ENCODE results near the gene DERL3. TPM values are rescaled to one million over a fixed set of nuclear protein-coding genes. Genes with fewer than 3 reads are reported as not detected.

DERL3 gene
- total and polyA plus RNA-seq, 8 donors, result 0.45 to 24.5 (median 7.1) TPM

GRCh38 chr22:23846081-23846469 lies 7.3 kb upstream of the DERL3 start:
- Histone ChIP-seq H3K4me1 (peaks cover 14 to 47% (median 29%) of the 10 kb centered on the region in 4 donors), H3K27me3 (peaks cover 0 to 5% (median 0%) of the 10 kb centered on the region in 3 donors), H3K36me3 (no peaks in the 10 kb centered on the region), H3K27ac (peak overlapping the region in 2 of 5 donors; percentile 10 to 60), H3K4me3 (no peak overlapping the region), H3K9me3 (no peaks in the 10 kb centered on the region)
- intact Hi-C loops (cut with DNase I; ENCODE audit: low total_unique reads), result loop anchor here (5.0 to 10.0 kb wide), 2 partner anchors 79 to 311 kb away; partner anchors contain the start of gene CHCHD10
- no peak for DNase-seq
- WGBS, 5 donors, result 84 to 91% (median 89%) methylated on average over 5 to 7 of the region's 7 CpGs
- no peak for TF ChIP-seq POLR2A (IDR thresholded peaks at IDR 0.05)
- no peak for TF ChIP-seq CTCF (IDR thresholded peaks at IDR 0.05)
- no peak for TF ChIP-seq POLR2AphosphoS5 (IDR thresholded peaks at IDR 0.05)
- TF ChIP-seq EP300 (IDR thresholded peaks at IDR 0.05), result no peak

DNA sequence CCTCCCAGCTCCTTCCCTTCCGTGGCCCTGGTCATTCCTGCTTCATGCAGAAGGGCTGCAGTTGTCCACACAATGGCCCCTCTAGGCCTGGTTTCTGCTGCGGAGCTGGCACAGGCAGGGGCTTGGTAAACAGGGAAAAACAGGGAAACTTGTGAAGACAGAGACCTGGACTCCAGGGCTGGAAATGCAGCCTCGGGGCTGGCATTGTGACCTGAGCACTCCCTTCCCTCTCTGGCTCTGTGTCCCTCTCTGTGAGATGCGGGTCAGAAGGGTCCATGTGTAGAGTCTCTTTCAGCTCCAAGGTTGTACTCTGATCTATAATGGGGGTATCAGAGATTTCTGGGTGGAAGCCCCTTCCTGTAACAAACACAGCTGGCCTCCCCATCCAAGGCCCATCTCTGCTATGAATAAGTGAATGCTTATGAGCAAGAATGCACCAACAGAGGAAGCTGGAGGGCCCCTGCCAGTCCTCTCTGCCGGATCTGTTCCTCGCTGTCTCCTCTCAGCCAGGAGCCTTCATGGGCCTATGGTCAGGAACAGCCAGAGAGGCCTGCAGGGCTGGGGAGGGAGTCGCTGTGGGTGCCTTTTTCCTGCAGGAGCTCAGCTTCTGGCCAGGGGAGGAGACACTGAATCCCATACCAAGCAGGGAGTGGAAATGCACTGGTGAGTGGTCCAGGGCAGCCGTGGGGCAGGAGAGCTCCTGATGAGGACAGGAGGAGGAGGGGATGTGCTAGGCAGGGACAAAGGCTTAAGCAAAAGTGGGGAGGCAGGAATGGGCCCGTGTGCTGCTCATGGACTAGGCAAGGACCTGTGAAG lies 6.7 kb upstream of the DERL3 start:
- H3K27me3 ChIP-seq, result peaks cover 0 to 5% (median 0%) of the 10 kb centered on the region in 3 donors
- WGBS, 5 donors, result 75 to 92% (median 85%) methylated on average over 7 to 9 of the region's 9 CpGs
- TF ChIP-seq EP300 (IDR thresholded peaks at IDR 0.05) (no peak), POLR2A (IDR thresholded peaks at IDR 0.05) (no peak), CTCF (IDR thresholded peaks at IDR 0.05) (no peak), POLR2AphosphoS5 (IDR thresholded peaks at IDR 0.05) (no peak)
- H3K9me3 ChIP-seq, result no peaks in the 10 kb centered on the region
- H3K36me3 ChIP-seq, result no peaks in the 10 kb centered on the region
- intact Hi-C loops (cut with DNase I; ENCODE audit: low total_unique reads), result loop anchor here (5.0 to 10.0 kb wide), 2 partner anchors 78 to 311 kb away; partner anchors contain the start of gene CHCHD10
- H3K27ac ChIP-seq, result peak overlapping the region in 2 of 5 donors; percentile 10 to 60
- peaks cover 14 to 47% (median 29%) of the 10 kb centered on the region in 4 donors for H3K4me1 ChIP-seq
- no peak overlapping the region for H3K4me3 ChIP-seq
- DNase-seq, result no peak

DNA sequence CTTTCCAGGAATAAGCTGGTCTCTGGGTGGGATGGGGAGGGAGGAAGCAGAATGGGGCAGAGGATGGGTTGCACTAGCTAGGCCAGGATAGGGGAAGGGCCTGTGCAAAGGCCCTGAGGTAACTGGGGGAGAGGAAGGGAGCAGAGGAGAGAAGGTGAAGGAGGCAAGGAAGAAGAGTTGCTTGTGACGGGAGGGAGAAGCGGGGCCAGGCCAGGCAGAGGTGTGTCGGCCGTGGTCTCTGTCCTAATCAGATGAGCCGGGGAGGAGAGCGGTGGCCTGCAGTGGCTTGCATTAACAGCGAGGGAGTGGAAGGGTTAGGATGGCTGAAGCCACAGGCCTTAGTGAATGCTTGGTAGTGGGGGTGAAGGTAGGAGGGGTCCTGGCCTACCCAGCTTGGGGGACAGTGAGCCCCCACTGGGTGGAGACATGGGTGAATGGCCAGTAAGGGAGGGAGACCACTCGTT lies 6.0 kb upstream of the DERL3 start:
- H3K36me3 ChIP-seq, result no peaks in the 10 kb centered on the region
- WGBS, 5 donors, result 78 to 89% (median 79%) methylated on average over 8 of the region's 8 CpGs
- H3K27me3 ChIP-seq, result no peaks in the 10 kb centered on the region
- intact Hi-C loops (cut with DNase I; ENCODE audit: low total_unique reads), result loop anchor here (5.0 to 10.0 kb wide), 2 partner anchors 77 to 310 kb away; partner anchors contain the start of gene CHCHD10
- peaks cover 13 to 42% (median 25%) of the 10 kb centered on the region in 4 donors for H3K4me1 ChIP-seq
- no peak for TF ChIP-seq POLR2AphosphoS5 (IDR thresholded peaks at IDR 0.05)
- no peak for TF ChIP-seq EP300 (IDR thresholded peaks at IDR 0.05)
- TF ChIP-seq POLR2A (IDR thresholded peaks at IDR 0.05), result no peak
- TF ChIP-seq CTCF (IDR thresholded peaks at IDR 0.05), result no peak
- H3K27ac ChIP-seq, result peak overlapping the region in 2 of 5 donors; percentile 17 to 60
- no peak for DNase-seq
- H3K4me3 ChIP-seq, result no peak overlapping the region
- no peaks in the 10 kb centered on the region for H3K9me3 ChIP-seq

GRCh38 chr22:23842599-23842998 lies 3.8 kb upstream of the DERL3 start:
- no peaks in the 10 kb centered on the region for H3K27me3 ChIP-seq
- 67 to 89% (median 82%) methylated on average over 4 of the region's 4 CpGs for WGBS, 5 donors
- intact Hi-C loops (cut with DNase I; ENCODE audit: low total_unique reads), result loop anchor here (10.0 kb wide), 1 partner anchor 308 kb away; no protein-coding TSS in a partner anchor

More at GRCh38 chr22:23842599-23842998, 3.8 kb upstream of the DERL3 start:
- no peak for TF ChIP-seq POLR2AphosphoS5 (IDR thresholded peaks at IDR 0.05)
- TF ChIP-seq EP300 (IDR thresholded peaks at IDR 0.05), result no peak
- TF ChIP-seq POLR2A (IDR thresholded peaks at IDR 0.05), result no peak
- TF ChIP-seq CTCF (IDR thresholded peaks at IDR 0.05), result no peak
- Histone ChIP-seq H3K27ac (no peak overlapping the region), H3K9me3 (no peaks in the 10 kb centered on the region), H3K36me3 (no peaks in the 10 kb centered on the region), H3K4me1 (peaks cover 22 to 55% (median 38%) of the 10 kb centered on the region in 4 donors), H3K4me3 (no peak overlapping the region)
- no peak for DNase-seq

All from stomach (tissue), 9 donors.